H9 (cell line): ENCODE measurements around the gene ENOPH1. TPM values are rescaled to one million over a fixed set of nuclear protein-coding genes. Genes with fewer than 3 reads are reported as not detected.

Experiments used
- DNase-seq: peaks from one replicate; pipeline ENCODE4 v3.0.0-alpha.2; 2017
- H2AFZ ChIP-seq: one replicate; pipeline ENCODE4 v1.6.1; 2013; ENCODE audit warnings: mild to moderate bottlenecking, low read length, control low read depth, moderate library complexity
- H2AK5ac ChIP-seq: 2 replicates; pipeline ENCODE4 v1.6.1; 2013; ENCODE audit warnings: low read length, control low read depth, mixed read lengths; ENCODE audit not compliant: insufficient read length
- H2BK120ac ChIP-seq: one replicate; pipeline ENCODE4 v1.6.1; 2013; ENCODE audit warnings: low read depth, mild to moderate bottlenecking, low read length, control low read depth, inconsistent platforms; ENCODE audit not compliant: poor library complexity, severe bottlenecking
- H2BK12ac ChIP-seq: 2 replicates; pipeline ENCODE4 v1.6.1; 2013; ENCODE audit warnings: low read length, control low read depth, mixed read lengths, low read depth; ENCODE audit not compliant: insufficient read length
- H2BK15ac ChIP-seq: 2 replicates; pipeline ENCODE4 v1.6.1; 2013; ENCODE audit warnings: low read depth, low read length, control low read depth
- H2BK20ac ChIP-seq: one replicate; pipeline ENCODE4 v1.6.1; 2013; ENCODE audit warnings: low read depth, mild to moderate bottlenecking, low read length, control low read depth, inconsistent platforms; ENCODE audit not compliant: poor library complexity, severe bottlenecking
- H2BK5ac ChIP-seq: 2 replicates; pipeline ENCODE4 v1.6.1; 2013; ENCODE audit warnings: low read length, control low read depth, mixed read lengths; ENCODE audit not compliant: insufficient read length
- H3K14ac ChIP-seq: 2 replicates; pipeline ENCODE4 v1.6.1; 2013; ENCODE audit warnings: low read length, control low read depth; ENCODE audit not compliant: insufficient read depth
- H3K18ac ChIP-seq: 2 replicates; pipeline ENCODE4 v1.6.1; 2013; ENCODE audit warnings: low read depth, mild to moderate bottlenecking, mixed read lengths, low read length, control low read depth; ENCODE audit not compliant: insufficient read length
- H3K23ac ChIP-seq: 2 replicates; pipeline ENCODE4 v1.6.1; 2013; ENCODE audit warnings: low read length, control low read depth, mixed read lengths, low read depth; ENCODE audit not compliant: insufficient read length
- H3K23me2 ChIP-seq: 2 replicates; pipeline ENCODE4 v1.6.1; 2013; ENCODE audit warnings: low read depth, mild to moderate bottlenecking, mixed read lengths, low read length, control low read depth; ENCODE audit not compliant: insufficient read length, poor library complexity, severe bottlenecking
- H3K27ac ChIP-seq: 2 replicates; pipeline ENCODE4 v1.5.1; 2013; ENCODE audit warnings: low read length, control low read depth, mixed read lengths, low read depth; ENCODE audit not compliant: insufficient read length
- H3K27me3 ChIP-seq: 2 replicates; pipeline ENCODE4 v1.6.1; 2013; ENCODE audit warnings: low read length, control low read depth, inconsistent platforms; ENCODE audit not compliant: insufficient read depth
- H3K4ac ChIP-seq: 2 replicates; pipeline ENCODE4 v1.6.1; 2013; ENCODE audit warnings: low read depth, mild to moderate bottlenecking, control low read depth, inconsistent platforms, low read length, moderate library complexity
- H3K4me1 ChIP-seq: 2 replicates; pipeline ENCODE4 v1.6.1; 2013; ENCODE audit warnings: low read length, control low read depth, inconsistent platforms; ENCODE audit not compliant: insufficient read depth
- H3K4me2 ChIP-seq: 2 replicates; pipeline ENCODE4 v1.6.1; 2013; ENCODE audit warnings: low read length, control low read depth, mixed read lengths; ENCODE audit not compliant: insufficient read length, insufficient read depth
- H3K56ac ChIP-seq: 2 replicates; pipeline ENCODE4 v1.6.1; 2013; ENCODE audit warnings: low read depth, mild to moderate bottlenecking, mixed read lengths, low read length, control low read depth; ENCODE audit not compliant: insufficient read length
- H3K79me1 ChIP-seq: 2 replicates; pipeline ENCODE4 v1.6.1; 2013; ENCODE audit warnings: low read depth, mild to moderate bottlenecking, moderate library complexity, low read length, control low read depth, inconsistent platforms; ENCODE audit not compliant: insufficient read depth, poor library complexity, severe bottlenecking
- H3K79me2 ChIP-seq: 2 replicates; pipeline ENCODE4 v1.6.1; 2013; ENCODE audit warnings: low read length, control low read depth, inconsistent platforms; ENCODE audit not compliant: insufficient read depth
- H3K9ac ChIP-seq: 2 replicates; pipeline ENCODE4 v1.6.1; 2013; ENCODE audit warnings: low read length, control low read depth, mixed read lengths; ENCODE audit not compliant: insufficient read length; ENCODE audit errors: extremely low read depth
- H3K9me3 ChIP-seq: one replicate; pipeline ENCODE4 v1.6.1; 2013; ENCODE audit warnings: low read depth, low read length, inconsistent platforms; ENCODE audit not compliant: control insufficient read depth
- H3T11ph ChIP-seq: one replicate; pipeline ENCODE4 v1.6.1; 2013; ENCODE audit warnings: mild to moderate bottlenecking, low read length, control low read depth, inconsistent platforms
- H4K20me1 ChIP-seq: one replicate; pipeline ENCODE4 v1.6.1; 2013; ENCODE audit not compliant: control insufficient read depth, insufficient read length, insufficient read depth
- H4K5ac ChIP-seq: 2 replicates; pipeline ENCODE4 v1.6.1; 2013; ENCODE audit warnings: low read depth, mild to moderate bottlenecking, mixed read lengths, low read length, control low read depth; ENCODE audit not compliant: insufficient read length
- H4K8ac ChIP-seq: replicated peaks from 2 replicates; pipeline ENCODE4 v1.6.1; 2013; ENCODE audit warnings: low read length, control low read depth, mixed read lengths, low read depth; ENCODE audit not compliant: insufficient read length
- H4K91ac ChIP-seq: 2 replicates; pipeline ENCODE4 v1.6.1; 2013; ENCODE audit warnings: low read depth, mild to moderate bottlenecking, moderate library complexity, mixed read lengths, low read length, control low read depth; ENCODE audit not compliant: insufficient read length
- H3K27ac Mint-ChIP-seq, 3 experiments: 2 replicates in 2 of 3; 3 replicates in 1 of 3; pipeline ENCODE4 v1.8.0; 2020 to 2021; ENCODE audit warnings: mixed read lengths in 3 of 3, mild to moderate bottlenecking in 1 of 3, moderate library complexity in 1 of 3
- H3K27me3 Mint-ChIP-seq: 2 replicates; pipeline ENCODE4 v1.8.0; 2021; ENCODE audit warnings: low read depth, mild to moderate bottlenecking, moderate library complexity, mixed read lengths
- H3K36me3 Mint-ChIP-seq, 3 experiments: 2 replicates in 2 of 3; 3 replicates in 1 of 3; pipeline ENCODE4 v1.8.0; 2020 to 2021; ENCODE audit warnings: low read depth in 3 of 3, mixed read lengths in 3 of 3; ENCODE audit not compliant: insufficient read depth in 1 of 3
- H3K4me1 Mint-ChIP-seq, 2 experiments: 2 replicates each; pipeline ENCODE4 v1.8.0; 2020; ENCODE audit warnings: mixed read lengths in 2 of 2
- H3K4me3 Mint-ChIP-seq, 2 experiments: 2 replicates in 1 of 2; 3 replicates in 1 of 2; pipeline ENCODE4 v1.8.0; 2020 to 2021; ENCODE audit warnings: mild to moderate bottlenecking in 2 of 2, mixed read lengths in 2 of 2, moderate library complexity in 1 of 2
- H3K9me3 Mint-ChIP-seq, 2 experiments: 2 replicates in 1 of 2; 3 replicates in 1 of 2; pipeline ENCODE4 v1.8.0; 2020; ENCODE audit warnings: mild to moderate bottlenecking in 2 of 2, mixed read lengths in 2 of 2, moderate library complexity in 1 of 2
- WGBS: extraction: QIAGEN DNeasy Blood & Tissue Kit; methylation state at CpG from one replicate; pipeline ENCODE4 v1.1.7; 2013; ENCODE audit warnings: missing lambda C conversion rate, low lambda C conversion rate, mixed read lengths; ENCODE audit not compliant: insufficient read length; ENCODE audit errors: extremely low coverage; 5-methylcytosine and 5-hydroxymethylcytosine counted together
- total RNA-seq: library from RNA; stranded (reverse); gene quantifications from 2 replicates; pipeline ENCODE4 v1.2.1, GENCODE V29; 2021
- TF ChIP-seq, protein P1 (sequence below): fragments of 200-600 bp; sonication (generic); conservative IDR thresholded peaks from 3 replicates; pipeline ENCODE4 v1.8.0; 2021; ENCODE audit warnings: antibody characterized with exemption, mild to moderate bottlenecking

ENOPH1 gene
- total RNA-seq, 1 experiment from 2014 or later, result 62.4 TPM

GRCh38 chr4:82461710-82462109 lies 31.3 kb downstream of the ENOPH1 start:
- H2BK5ac ChIP-seq, result no peak overlapping the region
- H2BK120ac ChIP-seq, result no peak overlapping the region
- no peaks in the 10 kb centered on the region for H3K27me3 ChIP-seq
- H3K9me3 ChIP-seq, result no peaks in the 10 kb centered on the region
- H2BK15ac ChIP-seq, result no peak overlapping the region
- DNase-seq, result no peak
- H3K4me1 Mint-ChIP-seq, result peaks cover 2% of the 10 kb centered on the region in 2 experiments; a peak in 2 of 4 replicates
- no peak overlapping the region for H3K4me3 Mint-ChIP-seq
- no peak overlapping the region for H3K23ac ChIP-seq
- H3K4me2 ChIP-seq, result no peak overlapping the region
- no peak overlapping the region for H4K91ac ChIP-seq
- no peak overlapping the region for H4K5ac ChIP-seq
- H3K56ac ChIP-seq, result no peak overlapping the region
- no CpG with 5 or more reads among the region's 2 CpGs for WGBS
- H3K4me1 ChIP-seq, result no peaks in the 10 kb centered on the region
- no peak overlapping the region for H3T11ph ChIP-seq
- no peak overlapping the region for H3K9ac ChIP-seq
- H3K79me1 ChIP-seq, result no peaks in the 10 kb centered on the region
- H4K8ac ChIP-seq, result no peak overlapping the region
- H2BK20ac ChIP-seq, result no peak overlapping the region
- H3K23me2 ChIP-seq, result no peaks in the 10 kb centered on the region
- H2BK12ac ChIP-seq, result no peak overlapping the region
- no peak overlapping the region for H2AFZ ChIP-seq
- H3K79me2 ChIP-seq, result no peaks in the 10 kb centered on the region
- H3K36me3 Mint-ChIP-seq, result peaks cover 31 to 71% (median 49%) of the 10 kb centered on the region in 3 experiments
- no peak overlapping the region for H3K27ac Mint-ChIP-seq
- H3K27ac ChIP-seq, result no peak overlapping the region
- no peaks in the 10 kb centered on the region for H4K20me1 ChIP-seq
- H2AK5ac ChIP-seq, result no peak overlapping the region
- no peaks in the 10 kb centered on the region for H3K9me3 Mint-ChIP-seq
- H3K4ac ChIP-seq, result no peak overlapping the region
- no peaks in the 10 kb centered on the region for H3K27me3 Mint-ChIP-seq
- H3K18ac ChIP-seq, result no peak overlapping the region
- TF ChIP-seq, protein P1, sequence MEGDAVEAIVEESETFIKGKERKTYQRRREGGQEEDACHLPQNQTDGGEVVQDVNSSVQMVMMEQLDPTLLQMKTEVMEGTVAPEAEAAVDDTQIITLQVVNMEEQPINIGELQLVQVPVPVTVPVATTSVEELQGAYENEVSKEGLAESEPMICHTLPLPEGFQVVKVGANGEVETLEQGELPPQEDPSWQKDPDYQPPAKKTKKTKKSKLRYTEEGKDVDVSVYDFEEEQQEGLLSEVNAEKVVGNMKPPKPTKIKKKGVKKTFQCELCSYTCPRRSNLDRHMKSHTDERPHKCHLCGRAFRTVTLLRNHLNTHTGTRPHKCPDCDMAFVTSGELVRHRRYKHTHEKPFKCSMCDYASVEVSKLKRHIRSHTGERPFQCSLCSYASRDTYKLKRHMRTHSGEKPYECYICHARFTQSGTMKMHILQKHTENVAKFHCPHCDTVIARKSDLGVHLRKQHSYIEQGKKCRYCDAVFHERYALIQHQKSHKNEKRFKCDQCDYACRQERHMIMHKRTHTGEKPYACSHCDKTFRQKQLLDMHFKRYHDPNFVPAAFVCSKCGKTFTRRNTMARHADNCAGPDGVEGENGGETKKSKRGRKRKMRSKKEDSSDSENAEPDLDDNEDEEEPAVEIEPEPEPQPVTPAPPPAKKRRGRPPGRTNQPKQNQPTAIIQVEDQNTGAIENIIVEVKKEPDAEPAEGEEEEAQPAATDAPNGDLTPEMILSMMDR, result no peak
- no peak overlapping the region for H3K14ac ChIP-seq
